CD4-positive, alpha-beta memory T cell (primary cell): ENCODE measurements around the gene ACTN3. TPM values are rescaled to one million over a fixed set of nuclear protein-coding genes. Genes with fewer than 3 reads are reported as not detected.
"Not testable (repeated sequence)": the region's sequence is repeated elsewhere in the genome, so short reads cannot be mapped to it uniquely, and the experiment has no call there.

Source experiments
- CTCF ChIA-PET: fragments of 350-600 bp; sonication (Branson Sonifier 250); formaldehyde crosslinking; loops from one replicate; lab custom pipeline; 2021; ENCODE audit warnings: inconsistent platforms; ENCODE audit not compliant: partially characterized antibody; lab: Charles Lee
- POLR2A ChIA-PET: fragments of 350-600 bp; sonication (Branson Sonifier 250); formaldehyde crosslinking; loops from one replicate; lab custom pipeline; 2021; ENCODE audit not compliant: partially characterized antibody; lab: Charles Lee
- DNase-seq, 5 donors: peaks; one replicate each; pipeline versions ENCODE4 v3.0.0 to v3.0.0-alpha.2; 2020 to 2022; ENCODE audit warnings: mixed read lengths in 1 of 5
- H3K27ac ChIP-seq: one replicate; pipeline ENCODE4 v1.7.0; 2013; ENCODE audit warnings: low read depth, low read length
- H3K27me3 ChIP-seq: 2 replicates; pipeline ENCODE4 v1.7.0; 2013; ENCODE audit warnings: mild to moderate bottlenecking, low read length, moderate library complexity; ENCODE audit not compliant: insufficient read depth
- H3K36me3 ChIP-seq: 2 replicates; pipeline ENCODE4 v1.7.0; 2013; ENCODE audit warnings: mild to moderate bottlenecking, low read length, moderate library complexity; ENCODE audit not compliant: insufficient read depth
- H3K4me1 ChIP-seq: 2 replicates; pipeline ENCODE4 v1.7.0; 2013; ENCODE audit warnings: mild to moderate bottlenecking, low read length, moderate library complexity; ENCODE audit not compliant: insufficient read depth
- H3K4me3 ChIP-seq, 2 donors: one replicate each; pipeline ENCODE4 v1.7.0; 2013; ENCODE audit warnings: low read length in 2 of 2, mild to moderate bottlenecking in 1 of 2
- H3K9me3 ChIP-seq, 2 donors: one replicate each; pipeline ENCODE4 v1.7.0; 2013; ENCODE audit warnings: low read length in 2 of 2, control low read depth in 1 of 2; ENCODE audit not compliant: control insufficient read depth in 1 of 2
- H3K27ac Mint-ChIP-seq, 7 donors: one replicate each; pipeline ENCODE4 v1.8.0; 2020 to 2021; ENCODE audit warnings: mixed read lengths in 7 of 7, mild to moderate bottlenecking in 6 of 7, inconsistent platforms in 3 of 7, moderate library complexity in 3 of 7
- H3K27me3 Mint-ChIP-seq, 2 donors: one replicate each; pipeline ENCODE4 v1.8.0; 2020 to 2021; ENCODE audit warnings: mixed read lengths in 2 of 2
- H3K36me3 Mint-ChIP-seq, 2 donors: one replicate each; pipeline ENCODE4 v1.8.0; 2020 to 2021; ENCODE audit warnings: mixed read lengths in 2 of 2, inconsistent platforms in 1 of 2, mild to moderate bottlenecking in 1 of 2
- H3K4me1 Mint-ChIP-seq, 4 donors: one replicate each; pipeline ENCODE4 v1.8.0; 2020 to 2021; ENCODE audit warnings: mixed read lengths in 4 of 4, mild to moderate bottlenecking in 1 of 4
- H3K4me3 Mint-ChIP-seq, 8 donors: one replicate each; pipeline ENCODE4 v1.8.0; 2020 to 2021; ENCODE audit warnings: mixed read lengths in 8 of 8, mild to moderate bottlenecking in 7 of 8, moderate library complexity in 6 of 8, inconsistent platforms in 3 of 8
- H3K9me3 Mint-ChIP-seq, 8 donors: one replicate each; pipeline ENCODE4 v1.8.0; 2020 to 2021; ENCODE audit warnings: mixed read lengths in 8 of 8, mild to moderate bottlenecking in 5 of 8, inconsistent platforms in 3 of 8, moderate library complexity in 1 of 8
- intact Hi-C: fragments of 100-400 bp; cut with micrococcal nuclease; formaldehyde crosslinking; loops from one replicate; pipeline ENCODE4 v1.15.1; 2023
- polyA plus RNA-seq, 2 donors: library from polyadenylated mRNA; unstranded; fragments of 300-500 nt; fragmentation: Illumina TruSeq; gene quantifications; one replicate each; pipeline ENCODE4 v1.2.3, GENCODE V29; 2021
- total RNA-seq, 2 experiments: library from RNA; stranded (reverse); gene quantifications; one replicate each; pipeline ENCODE4 v1.2.3, GENCODE V29; 2021

Gene ACTN3
- total and polyA plus RNA-seq, 4 experiments from 2014 or later: 0.17 to 0.20 TPM; not detected in 2

GRCh38 chr11:66582565-66583147 lies 36.0 kb downstream of the ACTN3 start:
- H3K36me3 Mint-ChIP-seq, H3K36me3 ChIP-seq, H3K27ac ChIP-seq, H3K4me3 ChIP-seq, H3K9me3 Mint-ChIP-seq, intact Hi-C loops, DNase-seq, H3K27ac Mint-ChIP-seq, H3K27me3 ChIP-seq, H3K27me3 Mint-ChIP-seq, H3K9me3 ChIP-seq, POLR2A ChIA-PET, H3K4me3 Mint-ChIP-seq, H3K4me1 ChIP-seq: not testable (repeated sequence)
- CTCF ChIA-PET: interaction anchor here (1.6 to 7.2 kb wide), 2 partner anchors 9 to 97 kb away, joined by 5 to 268 read pairs; partner anchors contain the start of gene RBM4B
- peaks cover 0 to 12% (median 6%) of the 10 kb centered on the region in 4 donors for H3K4me1 Mint-ChIP-seq

GRCh38 chr11:66585447-66585846 lies 38.7 kb downstream of the ACTN3 start:
- H3K27me3 ChIP-seq, H3K9me3 Mint-ChIP-seq, H3K27me3 Mint-ChIP-seq, H3K27ac Mint-ChIP-seq, H3K36me3 ChIP-seq, H3K4me1 Mint-ChIP-seq, H3K4me3 Mint-ChIP-seq, H3K9me3 ChIP-seq, intact Hi-C loops, H3K27ac ChIP-seq, H3K4me3 ChIP-seq, DNase-seq, H3K36me3 Mint-ChIP-seq, H3K4me1 ChIP-seq: not testable (repeated sequence)
- CTCF ChIA-PET: interaction anchor here (1.0 to 1.2 kb wide), 2 partner anchors 52 to 93 kb away, joined by 3 to 4 read pairs; partner anchors contain the start of gene RBM4B
- POLR2A ChIA-PET: interaction anchor here (0.8 kb wide), 1 partner anchor 93 kb away, joined by 3 read pairs; no protein-coding TSS in a partner anchor

- no peak overlapping the region for H3K4me3 Mint-ChIP-seq
- Histone ChIP-seq H3K4me3 (no peak overlapping the region), H3K27me3 (no peaks in the 10 kb centered on the region), H3K36me3 (no peaks in the 10 kb centered on the region), H3K4me1 (no peaks in the 10 kb centered on the region), H3K27ac (no peak overlapping the region), H3K9me3 (no peaks in the 10 kb centered on the region)
- H3K27ac Mint-ChIP-seq: no peak overlapping the region
- no peak for DNase-seq
- POLR2A ChIA-PET: interaction anchor here (1.2 kb wide), 1 partner anchor 91 kb away, joined by 4 read pairs; the partner anchor contains the start of gene RBM4B
- peaks cover 0 to 10% (median 6%) of the 10 kb centered on the region in 8 donors for H3K9me3 Mint-ChIP-seq
- CTCF ChIA-PET: interaction anchor here (0.8 to 1.1 kb wide), 3 partner anchors 8 to 92 kb away, joined by 3 to 5 read pairs (median 3); no protein-coding TSS in a partner anchor
- no peaks in the 10 kb centered on the region for H3K36me3 Mint-ChIP-seq
- peaks cover 0 to 1% of the 10 kb centered on the region in 2 donors for H3K27me3 Mint-ChIP-seq
- H3K4me1 Mint-ChIP-seq: no peaks in the 10 kb centered on the region
- intact Hi-C loops: no loop called here
These were observed 39.4 kb downstream of the ACTN3 start for GRCh38 chr11:66586136-66586535.

GRCh38 chr11:66589315-66589714 lies 42.6 kb downstream of the ACTN3 start:
- peaks cover 17% of the 10 kb centered on the region for H3K4me1 ChIP-seq
- H3K27me3 Mint-ChIP-seq, H3K4me3 Mint-ChIP-seq, H3K9me3 Mint-ChIP-seq, H3K4me3 ChIP-seq, intact Hi-C loops, H3K27ac Mint-ChIP-seq, H3K27ac ChIP-seq, DNase-seq, H3K36me3 Mint-ChIP-seq, H3K9me3 ChIP-seq, H3K36me3 ChIP-seq, H3K27me3 ChIP-seq: not testable (repeated sequence)
- ChIA-PET CTCF (interaction anchor here (1.4 to 5.9 kb wide), 2 partner anchors 10 to 89 kb away, joined by 9 to 54 read pairs; partner anchors contain the start of gene RBM4B), POLR2A (interaction anchor here (0.9 kb wide), 1 partner anchor 34 kb away, joined by 4 read pairs; no protein-coding TSS in a partner anchor)
- peaks cover 9 to 23% (median 14%) of the 10 kb centered on the region in 4 donors for H3K4me1 Mint-ChIP-seq

GRCh38 chr11:66589996-66590675 lies 43.4 kb downstream of the ACTN3 start:
- peaks cover 14 to 31% (median 20%) of the 10 kb centered on the region in 4 donors for H3K4me1 Mint-ChIP-seq
- H3K36me3 Mint-ChIP-seq: peaks cover 0 to 5% of the 10 kb centered on the region in 2 donors
- Histone ChIP-seq H3K4me3 (no peak overlapping the region), H3K27ac (no peak overlapping the region), H3K4me1 (peaks cover 24% of the 10 kb centered on the region), H3K9me3 (no peaks in the 10 kb centered on the region), H3K27me3 (no peaks in the 10 kb centered on the region), H3K36me3 (no peaks in the 10 kb centered on the region)
- POLR2A ChIA-PET: interaction anchor here (0.8 to 4.6 kb wide), 5 partner anchors 10 to 123 kb away, joined by 3 to 41 read pairs (median 4); partner anchors contain the start of genes PELI3, RBM14 and RBM4
- intact Hi-C loops: no loop called here
- peak overlapping the region in 3 of 7 donors; percentile 42 to 82 (median 48) for H3K27ac Mint-ChIP-seq
- H3K9me3 Mint-ChIP-seq: no peaks in the 10 kb centered on the region
- H3K4me3 Mint-ChIP-seq: peak overlapping the region in 2 of 8 donors; percentile 15 to 29
- CTCF ChIA-PET: interaction anchor here (1.2 to 6.9 kb wide), 4 partner anchors 11 to 88 kb away, joined by 4 to 54 read pairs (median 27); partner anchors contain the start of gene RBM4B
- DNase-seq: no peak
- no peaks in the 10 kb centered on the region for H3K27me3 Mint-ChIP-seq

GRCh38 chr11:66591175-66591574 lies 44.5 kb downstream of the ACTN3 start:
- Mint-ChIP-seq H3K4me1 (peaks cover 16 to 41% (median 25%) of the 10 kb centered on the region in 4 donors), H3K36me3 (peaks cover 0 to 5% of the 10 kb centered on the region in 2 donors), H3K4me3 (peak overlapping the region in 3 of 8 donors; percentile 17 to 100 (median 99)), H3K27ac (peak overlapping the region in 3 of 7 donors; percentile 22 to 53 (median 31)), H3K27me3 (no peaks in the 10 kb centered on the region), H3K9me3 (no peaks in the 10 kb centered on the region)
- intact Hi-C loops: no loop called here
- Histone ChIP-seq H3K4me1 (peaks cover 35% of the 10 kb centered on the region), H3K9me3 (no peaks in the 10 kb centered on the region), H3K27ac (no peak overlapping the region), H3K27me3 (no peaks in the 10 kb centered on the region), H3K4me3 (no peak overlapping the region), H3K36me3 (no peaks in the 10 kb centered on the region)
- CTCF ChIA-PET: interaction anchor here (0.9 to 6.9 kb wide), 8 partner anchors 12 to 87 kb away, joined by 3 to 54 read pairs (median 5); partner anchors contain the start of genes RBM4 and RBM4B
- no peak for DNase-seq
- POLR2A ChIA-PET: interaction anchor here (0.8 to 6.1 kb wide), 5 partner anchors 9 to 124 kb away, joined by 3 to 69 read pairs (median 7); partner anchors contain the start of genes PELI3, RBM14 and RBM4
